K562 (cell line): Measurements from ENCODE around the gene TMEM39B. TPM values are rescaled to one million over a fixed set of nuclear protein-coding genes. Genes with fewer than 3 reads are reported as not detected.

Experiments
- ATF2 ChIP-seq: sonication (generic); formaldehyde crosslinking; IDR thresholded peaks from 2 replicates; pipeline ENCODE4 v1.8.1; 2022; ENCODE audit warnings: missing genetic modification reagents
- ATF4 ChIP-seq: fragments of 450-650 bp; formaldehyde crosslinking; IDR thresholded peaks from 2 replicates; pipeline ENCODE4 v1.4.0; 2022; ENCODE audit warnings: mild to moderate bottlenecking, moderate library complexity
- BACH1 ChIP-seq: fragments of 200-800 bp; sonication (Bioruptor generic); IDR thresholded peaks from 2 replicates; pipeline ENCODE4 v1.6.1; 2016; ENCODE audit warnings: missing genetic modification characterization, missing compliant biosample characterization
- CHD2 ChIP-seq: IDR thresholded peaks from 2 replicates; pipeline ENCODE4 v1.6.1; 2011; ENCODE audit warnings: low read depth, low read length
- EP300 ChIP-seq: IDR thresholded peaks from 2 replicates; pipeline ENCODE4 v1.6.1; 2012; ENCODE audit warnings: low read length, improper control_type of control experiment
- EWSR1 ChIP-seq: fragments of 450-650 bp; IDR thresholded peaks from 2 replicates; pipeline ENCODE4 v1.6.1; 2018; ENCODE audit warnings: borderline replicate concordance, mild to moderate bottlenecking, low read depth, moderate library complexity; ENCODE audit not compliant: partially characterized antibody
- GABPA ChIP-seq: fragments of 200-800 bp; sonication (Bioruptor generic); conservative IDR thresholded peaks from 2 replicates; pipeline ENCODE4 v1.6.1; 2016; ENCODE audit warnings: low read depth, missing genetic modification characterization, missing compliant biosample characterization
- GABPB1 ChIP-seq: sonication (generic); formaldehyde crosslinking; IDR thresholded peaks from 2 replicates; pipeline ENCODE4 v1.8.0; 2022; ENCODE audit warnings: mild to moderate bottlenecking, missing genetic modification reagents
- HDAC6 ChIP-seq: IDR thresholded peaks from 2 replicates; pipeline ENCODE4 v1.6.1; 2012; ENCODE audit warnings: low read depth, mild to moderate bottlenecking, control low read depth, inconsistent platforms, low read length, moderate library complexity
- HNRNPK ChIP-seq: fragments of 200-400 bp; formaldehyde crosslinking; IDR thresholded peaks from one replicate; pipeline ENCODE4 v1.6.1; 2018; ENCODE audit warnings: mild to moderate bottlenecking, low read depth, low read length; ENCODE audit not compliant: poor library complexity, severe bottlenecking
- LEF1 ChIP-seq: fragments of 450-650 bp; IDR thresholded peaks from 2 replicates; pipeline ENCODE4 v1.6.1; 2016; ENCODE audit warnings: mild to moderate bottlenecking
- MBD2 ChIP-seq: sonication (generic); IDR thresholded peaks from 2 replicates; pipeline ENCODE4 v1.6.1; 2016; ENCODE audit warnings: low read depth, borderline replicate concordance
- MED1 ChIP-seq: sonication (generic); formaldehyde crosslinking; IDR thresholded peaks from 2 replicates; pipeline ENCODE4 v1.8.1; 2023; ENCODE audit warnings: missing genetic modification reagents, borderline replicate concordance
- MTF1 ChIP-seq: fragments of 250-450 bp; sonication (Bioruptor Pico); IDR thresholded peaks from 2 replicates; pipeline ENCODE4 v1.9.0; 2021; ENCODE audit warnings: moderate library complexity, mild to moderate bottlenecking, inconsistent platforms, borderline replicate concordance
- NONO ChIP-seq, 2 experiments: fragments of 200-400 bp in 1 of 2; fragments of 450-650 bp in 1 of 2; formaldehyde crosslinking in 1 of 2; IDR thresholded peaks; 2 replicates each; pipeline ENCODE4 v1.6.1; 2017; ENCODE audit warnings: low read depth in 2 of 2, mild to moderate bottlenecking in 2 of 2, moderate library complexity in 2 of 2, low read length in 1 of 2
- POLR2AphosphoS2 ChIP-seq: IDR thresholded peaks from 2 replicates; pipeline ENCODE4 v1.6.1; 2012; ENCODE audit warnings: low read length, improper control_type of control experiment
- POU5F1 ChIP-seq: fragments of 150-350 bp; IDR thresholded peaks from 2 replicates; pipeline ENCODE4 v1.6.1; 2014; ENCODE audit warnings: borderline replicate concordance, low read length, low read depth, mild to moderate bottlenecking; ENCODE audit not compliant: partially characterized antibody
- SFPQ ChIP-seq: fragments of 200-400 bp; formaldehyde crosslinking; IDR thresholded peaks from 2 replicates; pipeline ENCODE4 v1.6.1; 2017; ENCODE audit warnings: mild to moderate bottlenecking, low read depth, low read length, moderate library complexity
- TBP ChIP-seq: optimal IDR thresholded peaks from 2 replicates; pipeline ENCODE3; 2011; ENCODE audit warnings: low read depth, low read length, improper control_type of control experiment
- TFAM ChIP-seq: fragments of 250-450 bp; sonication (Bioruptor Pico); conservative IDR thresholded peaks from 2 replicates; pipeline ENCODE4 v1.5.0; 2021; ENCODE audit warnings: mild to moderate bottlenecking, moderate library complexity
- YBX1 ChIP-seq: fragments of 450-650 bp; IDR thresholded peaks from 2 replicates; pipeline ENCODE4 v1.7.1; 2016; ENCODE audit warnings: mild to moderate bottlenecking
- ZEB2 ChIP-seq: fragments of 450-650 bp; IDR thresholded peaks from 2 replicates; pipeline ENCODE4 v1.6.1; 2016
- ZNF174 ChIP-seq: fragments of 250-450 bp; sonication (Bioruptor Pico); IDR thresholded peaks from 2 replicates; pipeline ENCODE4 v1.4.0; 2020; ENCODE audit warnings: mild to moderate bottlenecking
- ZNF408 ChIP-seq: fragments of 250-450 bp; sonication (Bioruptor Pico); IDR thresholded peaks from 2 replicates; pipeline ENCODE4 v1.4.0; 2020; ENCODE audit warnings: low read depth, mild to moderate bottlenecking, moderate library complexity
- ZNF41 ChIP-seq: fragments of 250-450 bp; sonication (Bioruptor Pico); conservative IDR thresholded peaks from 2 replicates; pipeline ENCODE4 v1.4.0; 2020; ENCODE audit warnings: mild to moderate bottlenecking
- ZNF445 ChIP-seq: fragments of 250-450 bp; sonication (Bioruptor Pico); IDR thresholded peaks from 2 replicates; pipeline ENCODE4 v1.4.0; 2020; ENCODE audit warnings: low read depth, mild to moderate bottlenecking, moderate library complexity
- ZNF57 ChIP-seq: fragments of 450-650 bp; formaldehyde crosslinking; IDR thresholded peaks from 2 replicates; pipeline ENCODE4 v1.4.0; 2020; ENCODE audit warnings: mild to moderate bottlenecking, moderate library complexity
- polyA plus RNA-seq, 8 experiments: library from polyadenylated mRNA; depleted of rRNA in 4 of 8; stranded (reverse) in 5 of 8; unstranded in 3 of 8; fragments of >200 nt; fragmentation: Nextera tagmentation in 2 of 8; fragmentation: Illumina TruSeq in 1 of 8; extraction: Ambion mirVana in 2 of 8; extraction: Trizol in 1 of 8; gene quantifications; 2 replicates each; pipeline versions ENCODE4 v1.2.1 to v1.2.3, GENCODE V29; 2011 to 2014; ENCODE audit warnings: inconsistent platforms in 1 of 8, missing spikeins in 1 of 8
- total RNA-seq, 7 experiments: library from RNA; depleted of rRNA in 6 of 7; stranded (reverse); fragments of >200 nt in 6 of 7; fragmentation: Illumina TruSeq in 2 of 7; extraction: Trizol in 2 of 7; gene quantifications; 2 replicates each; pipeline versions ENCODE4 v1.2.1 to v1.2.3, GENCODE V29; 2011 to 2021; ENCODE audit warnings: low replicate concordance in 1 of 7

The TMEM39B gene
- total and polyA plus RNA-seq, 9 of the 15 experiments (the other 6 are each of a cell fraction or from before 2014, with no cell fraction given), result 0.92 to 28.5 (median 9.7) TPM

- TF ChIP-seq ATF2 (no peak), HDAC6 (no peak), GABPB1 (CRISPR knock-in tag) (no peak), HNRNPK (no peak), CHD2 (no peak), MTF1 (CRISPR knock-in tag) (no peak), ZEB2 (peak; percentile 82), EWSR1 (no peak), MED1 (CRISPR knock-in tag) (no peak), MBD2 (0 out of 2 replicates have a peak, but pooled peaks have one; percentile 39), POLR2AphosphoS2 (no peak), YBX1 (no peak), ZNF408 (no peak), TFAM (CRISPR knock-in tag) (no peak), ATF4 (CRISPR knock-in tag) (no peak), EP300 (peak; percentile 92), ZNF57 (CRISPR knock-in tag) (no peak), TBP (peak; percentile 22), BACH1 (tag) (no peak), ZNF445 (CRISPR knock-in tag) (no peak), ZNF174 (CRISPR knock-in tag) (no peak), GABPA (tag) (no peak), ZNF41 (CRISPR knock-in tag) (no peak), NONO (IDR thresholded peaks at IDR 0.05; ENCODE audit: low read depth in 2 of 2, low read length in 1 of 2) (no peak), POU5F1 (no peak), SFPQ (no peak), LEF1 (peak; percentile 84)
These were observed 54.9 kb downstream of the TMEM39B start (continued) for GRCh38 chr1:32127409-32128198.
